ENCODE data around the gene BPIFB3. TPM values are rescaled to one million over a fixed set of nuclear protein-coding genes. Genes with fewer than 3 reads are reported as not detected.
A peak's percentile ranks its signal among the peaks of the same experiment; 100 is the strongest.

BPIFB3 gene
- total and polyA plus RNA-seq, 11 donors: not detected

DNA sequence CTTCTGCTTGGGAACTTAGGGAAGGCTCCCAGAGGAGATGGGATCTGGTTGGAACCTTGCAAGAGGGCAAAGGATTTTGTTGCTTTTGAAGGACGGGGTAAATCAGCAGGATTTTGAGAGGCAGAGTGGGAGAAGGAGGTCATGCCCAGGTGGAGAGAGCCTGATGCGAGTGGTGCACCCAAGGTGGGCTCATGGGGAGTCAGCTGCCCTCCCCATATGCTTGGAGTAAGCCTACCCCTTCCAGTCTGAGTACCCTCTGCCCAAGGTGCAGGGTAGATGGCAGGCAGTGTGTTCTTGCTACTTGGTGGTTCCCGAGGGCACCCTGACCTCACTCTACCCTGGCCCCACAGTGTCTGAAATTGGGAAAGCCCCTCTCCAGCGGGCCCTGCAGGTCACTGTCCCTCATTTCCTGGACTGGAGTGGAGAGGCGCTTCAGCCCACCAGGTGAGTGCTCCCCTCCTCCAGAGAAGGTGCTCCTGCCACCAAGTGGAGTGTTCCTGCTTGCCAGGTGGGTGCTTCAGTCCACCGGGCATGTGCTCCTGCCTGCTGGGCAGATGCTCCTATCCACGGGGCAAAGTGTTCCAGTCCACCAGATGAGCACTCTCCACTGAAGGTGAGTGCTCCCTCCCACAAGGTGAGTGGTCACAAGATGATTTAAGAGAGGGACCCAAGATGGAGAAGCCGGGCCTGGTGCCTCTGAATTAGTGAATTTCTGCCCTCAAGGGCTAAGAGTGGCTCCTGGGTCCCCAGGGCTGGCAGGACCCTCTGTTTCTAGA, 42.8 kb upstream of the BPIFB3 start:
- Histone ChIP-seq H3K9me3 (no peaks in the 10 kb centered on the region), H3K27me3 (peaks cover 0 to 9% (median 0%) of the 10 kb centered on the region in 9 donors), H3K4me3 (no peak overlapping the region), H3K27ac (no peak overlapping the region), H3K4me1 (no peaks in the 10 kb centered on the region), H3K36me3 (no peaks in the 10 kb centered on the region)
- DNase-seq (peak in 1 of 5 donors; percentile 12), ATAC-seq (no peak)
- WGBS, 4 donors: 75 to 93% (median 88%) methylated on average over 8 of the region's 8 CpGs
- intact Hi-C loops (cut with DNase I): no loop called here
- no peak for TF ChIP-seq POLR2A (IDR thresholded peaks at IDR 0.05)
- TF ChIP-seq, protein P1, sequence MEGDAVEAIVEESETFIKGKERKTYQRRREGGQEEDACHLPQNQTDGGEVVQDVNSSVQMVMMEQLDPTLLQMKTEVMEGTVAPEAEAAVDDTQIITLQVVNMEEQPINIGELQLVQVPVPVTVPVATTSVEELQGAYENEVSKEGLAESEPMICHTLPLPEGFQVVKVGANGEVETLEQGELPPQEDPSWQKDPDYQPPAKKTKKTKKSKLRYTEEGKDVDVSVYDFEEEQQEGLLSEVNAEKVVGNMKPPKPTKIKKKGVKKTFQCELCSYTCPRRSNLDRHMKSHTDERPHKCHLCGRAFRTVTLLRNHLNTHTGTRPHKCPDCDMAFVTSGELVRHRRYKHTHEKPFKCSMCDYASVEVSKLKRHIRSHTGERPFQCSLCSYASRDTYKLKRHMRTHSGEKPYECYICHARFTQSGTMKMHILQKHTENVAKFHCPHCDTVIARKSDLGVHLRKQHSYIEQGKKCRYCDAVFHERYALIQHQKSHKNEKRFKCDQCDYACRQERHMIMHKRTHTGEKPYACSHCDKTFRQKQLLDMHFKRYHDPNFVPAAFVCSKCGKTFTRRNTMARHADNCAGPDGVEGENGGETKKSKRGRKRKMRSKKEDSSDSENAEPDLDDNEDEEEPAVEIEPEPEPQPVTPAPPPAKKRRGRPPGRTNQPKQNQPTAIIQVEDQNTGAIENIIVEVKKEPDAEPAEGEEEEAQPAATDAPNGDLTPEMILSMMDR (IDR thresholded peaks at IDR 0.05): no peak

DNA sequence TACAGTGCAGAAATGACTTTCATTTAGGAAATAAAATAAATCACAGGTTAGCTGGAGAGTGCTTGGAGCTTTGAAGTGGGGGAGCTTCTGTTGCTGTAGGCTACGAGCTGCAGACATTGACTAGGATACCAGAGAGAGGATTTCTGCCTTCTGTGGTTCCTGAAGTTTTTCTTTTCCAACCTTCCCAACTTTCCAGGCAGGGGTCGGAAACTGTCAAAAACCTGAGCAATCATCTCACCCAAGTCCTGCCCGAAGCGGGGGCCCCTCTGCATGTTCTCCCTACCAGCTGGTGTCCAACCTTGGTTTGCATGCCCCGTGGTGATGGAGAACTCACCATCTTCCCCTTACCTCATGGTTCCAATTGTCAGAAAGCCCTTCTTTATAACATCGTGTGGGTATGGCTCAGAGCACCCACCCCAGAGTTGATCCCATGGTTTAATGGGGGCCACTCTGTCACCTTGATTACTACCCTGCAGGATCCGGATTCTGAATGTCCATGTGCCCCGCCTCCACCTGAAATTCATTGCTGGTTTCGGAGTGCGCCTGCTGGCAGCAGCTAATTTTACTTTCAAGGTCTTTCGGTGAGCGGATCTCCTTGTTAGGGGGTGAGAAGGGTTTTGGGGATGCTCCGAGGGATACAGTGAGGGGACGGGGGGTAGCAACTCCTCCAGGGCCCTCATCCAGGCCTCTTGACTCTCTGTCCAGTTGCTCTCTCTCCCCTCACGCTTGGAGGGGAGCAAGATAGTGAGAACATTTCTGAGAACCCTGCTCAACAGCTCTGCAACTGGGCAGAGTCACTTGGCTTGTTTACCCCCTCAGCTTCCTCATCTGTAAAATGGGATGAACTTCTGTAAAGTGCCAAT, 41.1 kb upstream of the BPIFB3 start:
- H3K27me3 ChIP-seq: peaks cover 0 to 12% (median 0%) of the 10 kb centered on the region in 9 donors
- intact Hi-C loops (cut with DNase I): no loop called here
- ATAC-seq (no peak), DNase-seq (no peak)
- WGBS, 4 donors: 81 to 85% (median 83%) methylated on average over 15 of the region's 15 CpGs
- TF ChIP-seq POLR2A (IDR thresholded peaks at IDR 0.05): no peak
- TF ChIP-seq, protein P1 (IDR thresholded peaks at IDR 0.05): no peak
- no peaks in the 10 kb centered on the region for H3K4me1 ChIP-seq
- H3K27ac ChIP-seq: no peak overlapping the region
- no peaks in the 10 kb centered on the region for H3K36me3 ChIP-seq
- no peak overlapping the region for H3K4me3 ChIP-seq
- no peaks in the 10 kb centered on the region for H3K9me3 ChIP-seq

DNA sequence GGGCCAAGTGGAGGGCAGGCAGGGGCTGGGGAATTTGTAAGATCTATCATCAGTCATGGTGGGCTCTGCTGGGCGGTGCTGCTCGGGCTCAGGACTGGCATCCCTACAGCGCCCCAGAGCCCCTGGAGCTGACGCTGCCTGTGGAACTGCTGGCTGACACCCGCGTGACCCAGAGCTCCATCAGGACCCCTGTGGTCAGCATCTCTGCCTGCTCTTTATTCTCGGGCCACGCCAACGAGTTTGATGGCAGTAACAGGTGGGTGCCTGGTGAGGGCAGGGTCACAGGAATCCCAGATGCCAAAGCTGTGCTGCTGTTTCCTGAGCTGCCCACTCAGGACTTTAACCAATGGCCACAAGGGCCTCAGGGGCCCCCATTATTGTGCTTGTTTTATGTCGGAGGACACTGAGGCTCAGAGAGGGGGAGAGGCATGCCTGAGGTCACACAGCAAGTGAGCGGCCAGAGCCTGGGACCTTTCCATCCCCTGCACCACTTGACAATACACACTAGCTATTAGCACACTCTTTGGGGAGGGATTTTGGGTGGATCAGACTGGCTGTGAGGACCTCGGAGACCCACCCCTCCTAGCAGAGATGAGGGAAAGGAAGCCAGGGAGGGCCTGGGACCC, 39.9 kb upstream of the BPIFB3 start:
- Histone ChIP-seq H3K4me1 (no peaks in the 10 kb centered on the region), H3K27me3 (peaks cover 0 to 12% (median 0%) of the 10 kb centered on the region in 9 donors), H3K9me3 (no peaks in the 10 kb centered on the region), H3K4me3 (no peak overlapping the region), H3K36me3 (no peaks in the 10 kb centered on the region), H3K27ac (no peak overlapping the region)
- TF ChIP-seq, protein P1 (IDR thresholded peaks at IDR 0.05): no peak
- TF ChIP-seq POLR2A (IDR thresholded peaks at IDR 0.05): no peak
- WGBS, 4 donors: 62 to 73% (median 67%) methylated on average over 3 to 12 of the region's 12 CpGs
- DNase-seq (no peak), ATAC-seq (no peak)
- intact Hi-C loops (cut with DNase I): no loop called here

All from heart left ventricle (tissue), 16 donors.